Measurements from ENCODE around the gene MMP14. TPM values are rescaled to one million over a fixed set of nuclear protein-coding genes. Genes with fewer than 3 reads are reported as not detected.
"Not testable (repeated sequence)": the region's sequence is repeated elsewhere in the genome, so short reads cannot be mapped to it uniquely, and the experiment has no call there.

The MMP14 gene
- total RNA-seq, 2 experiments from 2014 or later, result 1.8 to 2.1 TPM

- H3K4me1 Mint-ChIP-seq, result peaks cover 38% of the 10 kb centered on the region
- H3K4me3 Mint-ChIP-seq, result no peak overlapping the region
- H3K27ac Mint-ChIP-seq, result no peak overlapping the region
- ChIA-PET POLR2A (interaction anchor here (0.6 kb wide), 1 partner anchor 500 kb away, joined by 3 read pairs; no protein-coding TSS in a partner anchor), CTCF (interaction anchor here (1.3 to 10.6 kb wide), 3 partner anchors 32 to 250 kb away, joined by 3 to 91 read pairs (median 5); no protein-coding TSS in a partner anchor)
- H3K36me3 Mint-ChIP-seq (ENCODE audit: low read depth), result no peaks in the 10 kb centered on the region
- no peaks in the 10 kb centered on the region for H3K9me3 Mint-ChIP-seq
- H3K27me3 Mint-ChIP-seq, result peaks cover 17% of the 10 kb centered on the region
- no peak for DNase-seq
These were observed 15.7 kb upstream of the MMP14 start for GRCh38 chr14:22820731-22821130.

- peaks cover 17% of the 10 kb centered on the region for H3K27me3 Mint-ChIP-seq
- H3K27ac Mint-ChIP-seq, result no peak overlapping the region
- H3K9me3 Mint-ChIP-seq, result no peaks in the 10 kb centered on the region
- DNase-seq, result no peak
- ChIA-PET POLR2A (interaction anchor here (0.6 kb wide), 1 partner anchor 499 kb away, joined by 3 read pairs; no protein-coding TSS in a partner anchor), CTCF (interaction anchor here (1.6 to 10.6 kb wide), 5 partner anchors 32 to 265 kb away, joined by 5 to 91 read pairs (median 11); partner anchors contain the start of gene REM2)
- no peak overlapping the region for H3K4me3 Mint-ChIP-seq
- peaks cover 35% of the 10 kb centered on the region for H3K4me1 Mint-ChIP-seq
- H3K36me3 Mint-ChIP-seq (ENCODE audit: low read depth), result no peaks in the 10 kb centered on the region
These were observed 15.0 kb upstream of the MMP14 start for GRCh38 chr14:22821193-22822015.

DNA sequence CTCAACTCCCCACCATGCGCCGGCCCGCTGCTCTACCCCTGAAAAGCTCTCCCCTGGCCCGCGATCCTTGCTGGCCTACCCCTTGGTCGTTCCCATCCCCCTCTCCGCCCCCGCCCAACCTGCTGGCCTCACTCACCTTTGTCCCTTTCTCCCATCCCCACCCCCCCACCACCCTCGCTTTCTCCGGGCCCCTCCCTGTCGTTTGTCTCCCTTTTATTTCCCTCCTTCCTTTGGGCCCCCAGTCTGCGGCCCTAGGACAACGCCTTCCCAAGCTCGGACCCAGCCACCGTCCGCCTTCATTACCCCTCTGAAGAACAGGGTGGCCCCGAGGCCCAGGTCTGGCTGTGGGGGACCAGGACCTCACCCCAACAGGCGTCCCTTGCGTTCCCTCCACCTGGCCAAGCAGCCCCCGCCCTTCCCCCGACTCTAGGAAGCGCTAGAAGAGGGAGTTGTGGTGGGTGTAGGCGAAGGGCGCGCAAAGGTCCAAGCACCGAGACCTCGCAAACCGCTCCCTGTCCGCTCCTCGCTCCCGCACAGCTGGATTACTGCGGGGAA lies 14.3 kb upstream of the MMP14 start:
- POLR2A ChIA-PET, result interaction anchor here (0.8 kb wide), 1 partner anchor 36 kb away, joined by 3 read pairs; no protein-coding TSS in a partner anchor
- no peak overlapping the region for H3K27ac Mint-ChIP-seq
- peaks cover 35% of the 10 kb centered on the region for H3K4me1 Mint-ChIP-seq
- H3K27me3 Mint-ChIP-seq, result peaks cover 17% of the 10 kb centered on the region
- no peak for DNase-seq
- H3K4me3 Mint-ChIP-seq, result peak overlapping the region; percentile 22
- H3K9me3 Mint-ChIP-seq, result no peaks in the 10 kb centered on the region
- CTCF ChIA-PET, result interaction anchor here (0.7 to 10.6 kb wide), 19 partner anchors 7 to 266 kb away, joined by 3 to 91 read pairs (median 6); partner anchors contain the start of genes MMP14, OXA1L, REM2 and SLC7A7
- no peaks in the 10 kb centered on the region for H3K36me3 Mint-ChIP-seq (ENCODE audit: low read depth)

GRCh38 chr14:22822571-22823098 lies 13.8 kb upstream of the MMP14 start:
- H3K4me3 Mint-ChIP-seq, result peak overlapping the region; percentile 37
- no peak overlapping the region for H3K27ac Mint-ChIP-seq
- CTCF ChIA-PET, result interaction anchor here (0.7 to 10.6 kb wide), 24 partner anchors 8 to 266 kb away, joined by 3 to 91 read pairs (median 6); partner anchors contain the start of genes MMP14, OXA1L, RBM23 and REM2
- H3K9me3 Mint-ChIP-seq, result no peaks in the 10 kb centered on the region
- DNase-seq, result peak; percentile 60
- no peaks in the 10 kb centered on the region for H3K36me3 Mint-ChIP-seq (ENCODE audit: low read depth)
- peaks cover 35% of the 10 kb centered on the region for H3K4me1 Mint-ChIP-seq
- H3K27me3 Mint-ChIP-seq, result peaks cover 17% of the 10 kb centered on the region
- POLR2A ChIA-PET, result interaction anchor here (0.6 to 1.5 kb wide), 3 partner anchors 30 to 42 kb away, joined by 3 read pairs; no protein-coding TSS in a partner anchor

GRCh38 chr14:22824711-22825359 lies 11.6 kb upstream of the MMP14 start:
- Mint-ChIP-seq H3K4me1 (peaks cover 36% of the 10 kb centered on the region), H3K9me3 (peaks cover 2% of the 10 kb centered on the region), H3K36me3 (ENCODE audit: low read depth) (peaks cover 7% of the 10 kb centered on the region), H3K27me3 (peaks cover 17% of the 10 kb centered on the region), H3K27ac (peak overlapping the region; percentile 7), H3K4me3 (no peak overlapping the region)
- CTCF ChIA-PET, result interaction anchor here (1.0 to 10.6 kb wide), 8 partner anchors 14 to 911 kb away, joined by 3 to 91 read pairs (median 4); no protein-coding TSS in a partner anchor
- DNase-seq, result peak; percentile 28
- POLR2A ChIA-PET, result interaction anchor here (0.7 kb wide), 1 partner anchor 59 kb away, joined by 3 read pairs; no protein-coding TSS in a partner anchor

DNA sequence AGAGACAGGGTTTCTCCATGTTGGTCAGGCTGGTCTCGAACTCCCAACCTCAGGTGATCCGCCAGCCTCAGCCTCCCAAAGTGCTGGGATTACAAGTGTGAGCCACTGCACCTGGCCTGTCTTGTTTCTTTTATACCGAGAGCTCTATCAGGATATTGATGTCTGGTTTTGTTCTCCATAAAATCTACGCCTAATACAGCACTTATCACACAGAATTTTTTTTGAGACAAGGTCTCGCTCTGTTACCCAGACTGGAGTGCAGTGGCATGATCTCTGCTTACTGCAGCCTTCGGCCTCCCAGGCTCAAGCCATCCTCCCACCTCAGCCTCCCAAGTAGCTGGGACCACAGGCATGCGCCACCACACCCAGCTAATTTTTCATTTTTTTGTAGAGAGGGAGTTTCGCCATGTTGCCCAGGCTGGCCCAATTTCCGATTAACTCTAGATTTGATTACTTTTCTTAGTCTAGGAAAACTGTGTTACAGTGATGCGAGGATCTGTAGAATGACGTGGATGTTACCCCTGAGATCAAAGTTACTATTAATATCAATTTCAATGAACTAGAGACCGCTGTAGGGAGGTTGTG lies 7.2 kb upstream of the MMP14 start:
- Mint-ChIP-seq H3K4me1 (peaks cover 41% of the 10 kb centered on the region), H3K36me3 (ENCODE audit: low read depth) (peaks cover 30% of the 10 kb centered on the region), H3K4me3 (peak overlapping the region; percentile 90), H3K27ac (peak overlapping the region; percentile 90)
- POLR2A ChIA-PET, H3K27me3 Mint-ChIP-seq, H3K9me3 Mint-ChIP-seq, DNase-seq: not testable (repeated sequence)
- CTCF ChIA-PET, result interaction anchor here (1.4 to 10.6 kb wide), 3 partner anchors 24 to 272 kb away, joined by 3 to 91 read pairs (median 23); no protein-coding TSS in a partner anchor

DNA sequence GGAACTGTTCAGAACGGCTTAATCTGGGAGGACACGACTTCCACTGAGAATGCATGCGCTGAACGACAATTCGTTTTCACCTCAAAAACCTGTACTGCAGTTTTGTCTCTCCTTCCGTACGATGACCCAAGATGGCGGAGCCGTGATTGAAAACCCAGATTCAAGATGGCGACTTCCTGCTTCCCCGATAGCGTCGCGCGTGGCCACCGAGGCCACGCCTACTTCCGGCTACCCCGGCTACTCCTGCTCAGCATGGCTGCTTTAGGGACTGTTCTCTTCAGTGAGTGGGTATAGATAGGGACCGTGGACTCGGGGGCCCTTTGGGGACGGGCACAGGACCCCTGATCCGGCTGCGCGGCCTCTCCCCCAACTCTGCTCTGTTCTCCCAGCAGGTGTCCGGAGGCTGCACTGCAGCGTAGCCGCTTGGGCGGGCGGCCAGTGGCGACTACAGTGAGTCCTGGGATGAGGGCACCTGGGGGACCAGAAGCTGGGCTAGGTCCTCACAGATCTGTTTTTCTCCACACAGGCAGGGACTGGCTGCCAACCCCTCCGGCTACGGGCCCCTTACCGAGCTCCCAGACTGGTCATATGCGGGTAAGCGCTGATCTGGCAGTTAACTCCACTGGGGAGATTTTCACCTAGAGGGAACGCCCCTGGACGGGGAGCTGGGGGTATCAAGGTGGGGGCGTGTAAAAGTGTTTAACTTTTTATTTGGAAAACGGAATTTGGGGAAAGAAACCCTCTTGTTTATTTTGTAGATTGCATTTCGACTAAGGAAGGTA lies 6.5 kb upstream of the MMP14 start, which contains the start of gene MRPL52:
MRPL52 (plus strand) TSS at position 227 of the 782 bp plus-strand sequence; CDS start at position 253, 26 bp downstream.
- H3K9me3 Mint-ChIP-seq, result peaks cover 2% of the 10 kb centered on the region
- H3K4me3 Mint-ChIP-seq, result peak within 1 kb of the TSS; percentile 90
- no peaks in the 10 kb centered on the region for H3K27me3 Mint-ChIP-seq
- peaks cover 37% of the 10 kb centered on the region for H3K36me3 Mint-ChIP-seq (ENCODE audit: low read depth)
- ChIA-PET CTCF (interaction anchor here (0.6 to 10.6 kb wide), 8 partner anchors 13 to 260 kb away, joined by 3 to 91 read pairs (median 4); no protein-coding TSS in a partner anchor), POLR2A (interaction anchor here (0.8 kb wide), 1 partner anchor 63 kb away, joined by 3 read pairs; the partner anchor contains the start of gene OXA1L)
- peak; percentile 94 for DNase-seq
- peak within 1 kb of the TSS; percentile 90 for H3K27ac Mint-ChIP-seq
- H3K4me1 Mint-ChIP-seq, result peaks cover 35% of the 10 kb centered on the region

DNA sequence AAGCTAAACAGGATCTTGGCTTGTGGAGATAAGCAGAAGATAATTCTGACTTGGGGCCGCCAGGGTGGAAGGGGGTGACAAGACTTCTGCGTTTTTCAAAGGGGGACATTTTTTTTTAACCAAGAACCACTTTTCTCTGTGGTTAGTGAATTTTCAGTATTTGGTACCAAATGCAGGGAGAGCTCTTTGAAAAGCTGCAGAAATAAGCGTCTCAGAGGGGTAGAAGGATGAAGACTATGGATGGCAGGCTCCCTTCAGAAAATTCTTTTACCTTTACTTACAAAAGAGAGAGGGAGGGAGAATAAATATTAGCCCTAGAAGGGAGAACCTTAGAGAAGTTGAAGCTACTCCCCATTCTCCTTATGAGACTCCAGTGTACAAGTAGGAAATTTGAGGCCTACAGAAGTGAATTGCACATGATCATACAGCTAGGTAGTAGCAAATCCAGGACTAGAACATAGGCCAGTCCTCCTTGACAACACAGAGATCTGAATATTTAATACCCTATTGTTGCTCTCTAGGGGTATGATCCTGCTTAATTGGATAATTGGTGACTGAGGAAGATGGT lies 5.9 kb upstream of the MMP14 start:
- H3K4me1 Mint-ChIP-seq, result peaks cover 32% of the 10 kb centered on the region
- H3K27me3 Mint-ChIP-seq, result peaks cover 2% of the 10 kb centered on the region
- POLR2A ChIA-PET, result interaction anchor here (0.8 kb wide), 1 partner anchor 64 kb away, joined by 3 read pairs; the partner anchor contains the start of gene OXA1L
- peaks cover 2% of the 10 kb centered on the region for H3K9me3 Mint-ChIP-seq
- peak overlapping the region; percentile 90 for H3K4me3 Mint-ChIP-seq
- H3K36me3 Mint-ChIP-seq (ENCODE audit: low read depth), result peaks cover 44% of the 10 kb centered on the region
- DNase-seq, result no peak
- CTCF ChIA-PET, result interaction anchor here (0.6 to 10.6 kb wide), 8 partner anchors 12 to 260 kb away, joined by 3 to 91 read pairs (median 4); no protein-coding TSS in a partner anchor
- peak overlapping the region; percentile 90 for H3K27ac Mint-ChIP-seq

DNA sequence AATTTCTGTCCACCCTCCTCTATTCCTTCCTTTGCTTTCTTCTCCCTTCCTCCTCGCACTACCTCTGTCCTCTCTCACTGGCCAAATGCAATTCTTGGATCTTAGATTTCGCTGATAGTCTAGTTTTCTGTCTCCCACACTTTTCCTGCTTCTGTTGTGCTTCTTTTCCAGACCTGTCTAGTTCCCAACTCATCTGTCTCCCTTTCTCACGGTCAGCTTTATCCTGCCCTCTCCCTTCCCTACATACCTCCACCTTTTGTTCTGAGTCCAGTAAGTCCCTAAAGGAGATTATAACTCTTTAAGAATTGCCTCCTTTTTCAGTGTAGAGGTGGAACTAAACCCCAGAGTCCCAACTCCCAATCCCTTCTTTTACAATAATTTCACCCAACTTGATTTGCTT lies 880 bp upstream of the MMP14 start:
- no peak overlapping the region for H3K27ac Mint-ChIP-seq
- POLR2A ChIA-PET, result no interaction called here

DNA sequence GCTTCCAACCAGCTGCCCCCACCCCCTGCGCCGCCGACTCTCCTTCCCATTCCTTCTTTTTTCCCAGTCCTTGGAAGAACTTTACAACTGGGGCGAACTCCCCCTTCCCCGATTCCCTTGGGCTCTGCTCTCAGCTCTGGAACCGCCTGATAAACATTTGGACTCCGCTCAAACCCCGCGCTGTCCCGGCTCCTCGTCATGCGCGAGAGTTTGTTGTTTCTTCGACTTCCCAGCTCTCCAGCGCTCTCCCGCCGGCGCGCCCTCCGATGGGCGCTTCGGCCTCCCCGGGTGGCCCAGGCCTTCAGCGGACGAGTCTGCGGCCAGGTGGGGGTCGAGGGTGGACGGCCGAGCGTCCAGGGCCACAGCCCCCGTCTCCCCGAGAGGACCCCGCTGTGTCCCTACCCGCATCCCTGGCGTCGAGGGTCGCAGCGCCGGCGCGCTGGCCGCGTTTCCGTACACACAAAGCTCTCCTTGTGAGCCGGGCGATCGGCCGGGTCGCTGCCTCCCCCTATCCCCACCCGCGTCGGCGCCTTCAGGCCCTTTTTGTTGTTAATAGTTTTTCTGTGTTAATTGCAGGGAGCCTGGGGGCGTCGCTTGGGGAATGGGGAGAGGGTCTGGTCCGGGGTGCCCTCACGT lies 847 bp downstream of the MMP14 start:
- Mint-ChIP-seq H3K4me3 (peak overlapping the region; percentile 47), H3K9me3 (no peaks in the 10 kb centered on the region), H3K27ac (no peak overlapping the region), H3K27me3 (peaks cover 30% of the 10 kb centered on the region), H3K4me1 (peaks cover 10% of the 10 kb centered on the region), H3K36me3 (ENCODE audit: low read depth) (peaks cover 36% of the 10 kb centered on the region)
- DNase-seq, result no peak
- ChIA-PET CTCF (interaction anchor here (0.6 to 5.3 kb wide), 6 partner anchors 14 to 1078 kb away, joined by 3 to 56 read pairs (median 4); no protein-coding TSS in a partner anchor), POLR2A (no interaction called here)

More for the DNA sequence above, 880 bp upstream of the MMP14 start:
- peaks cover 28% of the 10 kb centered on the region for H3K27me3 Mint-ChIP-seq
- no peak for DNase-seq
- CTCF ChIA-PET, result interaction anchor here (1.3 to 3.0 kb wide), 2 partner anchors 8 to 19 kb away, joined by 4 to 20 read pairs; no protein-coding TSS in a partner anchor
- H3K4me3 Mint-ChIP-seq, result no peak overlapping the region
- peaks cover 22% of the 10 kb centered on the region for H3K4me1 Mint-ChIP-seq
- peaks cover 46% of the 10 kb centered on the region for H3K36me3 Mint-ChIP-seq (ENCODE audit: low read depth)
- no peaks in the 10 kb centered on the region for H3K9me3 Mint-ChIP-seq
